ENCODE results near the gene METTL17. TPM values are rescaled to one million over a fixed set of nuclear protein-coding genes. Genes with fewer than 3 reads are reported as not detected.

Gene METTL17
- total and polyA plus RNA-seq, 9 of the 15 experiments (the other 6 are each of a cell fraction or from before 2014, with no cell fraction given), result 65.6 to 150 (median 90.0) TPM

DNA sequence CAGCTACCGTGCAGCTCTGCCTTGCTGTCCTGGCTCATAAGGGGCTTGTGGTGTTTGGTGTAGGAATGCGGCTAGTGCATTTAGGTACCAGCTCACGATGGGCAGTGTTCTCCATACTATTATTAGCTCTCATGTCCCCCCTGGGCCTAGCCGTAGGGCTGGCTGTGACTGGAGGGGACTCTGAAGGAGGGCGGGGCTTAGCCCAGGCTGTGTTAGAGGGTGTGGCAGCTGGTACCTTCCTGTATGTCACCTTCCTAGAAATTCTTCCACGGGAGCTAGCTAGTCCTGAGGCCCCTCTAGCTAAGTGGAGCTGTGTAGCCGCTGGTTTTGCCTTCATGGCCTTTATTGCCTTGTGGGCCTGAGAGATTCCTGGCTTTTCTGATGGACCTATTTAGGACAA lies 11.4 kb downstream of the METTL17 start:
- no peak for FAIRE-seq
- TF ChIP-seq GTF2E2 (tag; IDR thresholded peaks at IDR 0.05), result no peak
- no peak for TF ChIP-seq RB1 (IDR thresholded peaks at IDR 0.05; ENCODE audit: low read depth)
- no peak for TF ChIP-seq NFATC3 (IDR thresholded peaks at IDR 0.05)
- TF ChIP-seq, protein P1, sequence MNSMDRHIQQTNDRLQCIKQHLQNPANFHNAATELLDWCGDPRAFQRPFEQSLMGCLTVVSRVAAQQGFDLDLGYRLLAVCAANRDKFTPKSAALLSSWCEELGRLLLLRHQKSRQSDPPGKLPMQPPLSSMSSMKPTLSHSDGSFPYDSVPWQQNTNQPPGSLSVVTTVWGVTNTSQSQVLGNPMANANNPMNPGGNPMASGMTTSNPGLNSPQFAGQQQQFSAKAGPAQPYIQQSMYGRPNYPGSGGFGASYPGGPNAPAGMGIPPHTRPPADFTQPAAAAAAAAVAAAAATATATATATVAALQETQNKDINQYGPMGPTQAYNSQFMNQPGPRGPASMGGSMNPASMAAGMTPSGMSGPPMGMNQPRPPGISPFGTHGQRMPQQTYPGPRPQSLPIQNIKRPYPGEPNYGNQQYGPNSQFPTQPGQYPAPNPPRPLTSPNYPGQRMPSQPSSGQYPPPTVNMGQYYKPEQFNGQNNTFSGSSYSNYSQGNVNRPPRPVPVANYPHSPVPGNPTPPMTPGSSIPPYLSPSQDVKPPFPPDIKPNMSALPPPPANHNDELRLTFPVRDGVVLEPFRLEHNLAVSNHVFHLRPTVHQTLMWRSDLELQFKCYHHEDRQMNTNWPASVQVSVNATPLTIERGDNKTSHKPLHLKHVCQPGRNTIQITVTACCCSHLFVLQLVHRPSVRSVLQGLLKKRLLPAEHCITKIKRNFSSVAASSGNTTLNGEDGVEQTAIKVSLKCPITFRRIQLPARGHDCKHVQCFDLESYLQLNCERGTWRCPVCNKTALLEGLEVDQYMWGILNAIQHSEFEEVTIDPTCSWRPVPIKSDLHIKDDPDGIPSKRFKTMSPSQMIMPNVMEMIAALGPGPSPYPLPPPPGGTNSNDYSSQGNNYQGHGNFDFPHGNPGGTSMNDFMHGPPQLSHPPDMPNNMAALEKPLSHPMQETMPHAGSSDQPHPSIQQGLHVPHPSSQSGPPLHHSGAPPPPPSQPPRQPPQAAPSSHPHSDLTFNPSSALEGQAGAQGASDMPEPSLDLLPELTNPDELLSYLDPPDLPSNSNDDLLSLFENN (IDR thresholded peaks at IDR 0.05; ENCODE audit: low read depth in 2 of 2, low read length in 2 of 2), result no peak
- in situ Hi-C loops (cut with MboI), result no loop called here
- CTCF ChIA-PET (ENCODE audit: low intra/inter-chr PET ratio), result interaction anchor here (0.6 kb wide), 1 partner anchor 39 kb away, joined by 3 read pairs; no protein-coding TSS in a partner anchor
- no peak overlapping the region for H3K4me3 ChIP-seq
- H3K9me1 ChIP-seq (ENCODE audit: control insufficient read depth, insufficient read depth, low read length), result no peaks in the 10 kb centered on the region
- no peak overlapping the region for H3K4me2 ChIP-seq (ENCODE audit: insufficient read depth, low read length)
- peaks cover 5 to 17% of the 10 kb centered on the region in 2 experiments; a peak in 3 of 5 replicates for H3K4me1 ChIP-seq (replicated peaks in 1 of 2; ENCODE audit: control insufficient read depth in 2 of 2, insufficient read depth in 2 of 2, low read length in 2 of 2)
- H3K27me3 ChIP-seq (ENCODE audit: control insufficient read depth in 2 of 2, insufficient read depth in 2 of 2, low read length in 2 of 2), result no peaks in the 10 kb centered on the region
- H3K27ac ChIP-seq (ENCODE audit: extremely low read depth, low read depth, low read length), result no peak overlapping the region
- no peak for DNase-seq (ENCODE audit: extremely low read depth in 1 of 4, low spot score in 3 of 4)
- ATAC-seq, result peak; percentile 55; the same call in 2 of the 3 replicates
- no peaks in the 10 kb centered on the region for H4K20me1 ChIP-seq (replicated peaks; ENCODE audit: control insufficient read depth, insufficient read depth, low read length)
- WGBS (ENCODE audit: insufficient coverage, low coverage, missing lambda C conversion rate), result 30% methylated on average over 7 of the region's 7 CpGs
- BruUV-seq (replicated peaks), result no TSS peak
- no peak overlapping the region; a peak in 1 of 4 replicates for H3K9ac ChIP-seq (ENCODE audit: insufficient read depth in 1 of 2, low read depth in 2 of 2, low read length in 2 of 2)
- no peak overlapping the region for H2AFZ ChIP-seq (ENCODE audit: low read depth, low read length)
- H3K36me3 ChIP-seq (ENCODE audit: control insufficient read depth, insufficient read depth, low read length), result peaks cover 5% of the 10 kb centered on the region; the same call in 1 of the 3 replicates
- no peaks in the 10 kb centered on the region for H3K79me2 ChIP-seq (ENCODE audit: control insufficient read depth, insufficient read depth, low read length)
- intact Hi-C loops (cut with micrococcal nuclease), result no loop called here
- H3K9me3 ChIP-seq (replicated peaks; ENCODE audit: control insufficient read depth, insufficient read depth, low read depth, low read length), result no peaks in the 10 kb centered on the region
- POLR2A ChIA-PET, result interaction anchor here (1.1 kb wide), 1 partner anchor 11 kb away, joined by 3 read pairs; no protein-coding TSS in a partner anchor

Data from K562 (cell line).